Measurements from ENCODE around the gene SS18L1.

- no peak for TF ChIP-seq EZH2phosphoT487 (IDR thresholded peaks at IDR 0.05; ENCODE audit: borderline replicate concordance, low read depth, low read length)
- TF ChIP-seq, protein P1, sequence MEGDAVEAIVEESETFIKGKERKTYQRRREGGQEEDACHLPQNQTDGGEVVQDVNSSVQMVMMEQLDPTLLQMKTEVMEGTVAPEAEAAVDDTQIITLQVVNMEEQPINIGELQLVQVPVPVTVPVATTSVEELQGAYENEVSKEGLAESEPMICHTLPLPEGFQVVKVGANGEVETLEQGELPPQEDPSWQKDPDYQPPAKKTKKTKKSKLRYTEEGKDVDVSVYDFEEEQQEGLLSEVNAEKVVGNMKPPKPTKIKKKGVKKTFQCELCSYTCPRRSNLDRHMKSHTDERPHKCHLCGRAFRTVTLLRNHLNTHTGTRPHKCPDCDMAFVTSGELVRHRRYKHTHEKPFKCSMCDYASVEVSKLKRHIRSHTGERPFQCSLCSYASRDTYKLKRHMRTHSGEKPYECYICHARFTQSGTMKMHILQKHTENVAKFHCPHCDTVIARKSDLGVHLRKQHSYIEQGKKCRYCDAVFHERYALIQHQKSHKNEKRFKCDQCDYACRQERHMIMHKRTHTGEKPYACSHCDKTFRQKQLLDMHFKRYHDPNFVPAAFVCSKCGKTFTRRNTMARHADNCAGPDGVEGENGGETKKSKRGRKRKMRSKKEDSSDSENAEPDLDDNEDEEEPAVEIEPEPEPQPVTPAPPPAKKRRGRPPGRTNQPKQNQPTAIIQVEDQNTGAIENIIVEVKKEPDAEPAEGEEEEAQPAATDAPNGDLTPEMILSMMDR (conservative IDR thresholded peaks at IDR 0.05; ENCODE audit: low read length) = peak; percentile 41; the same call in 1 of the 2 replicates
Observed at GRCh38 chr20:62208795-62209755, 65.5 kb downstream of the SS18L1 start.

All from OCI-LY7 (cell line).